SH-SY5Y (cell line): ENCODE results near the gene PSMC2.

ENCODE experiments used
- GATA2 ChIP-seq: IDR thresholded peaks from 2 replicates; pipeline ENCODE4 v1.6.1; 2011; ENCODE audit warnings: mild to moderate bottlenecking, low read depth, low read length
- GATA3 ChIP-seq: IDR thresholded peaks from 2 replicates; pipeline ENCODE4 v1.6.1; 2011; ENCODE audit warnings: low read depth, mild to moderate bottlenecking, low read length, moderate library complexity

- no peak for TF ChIP-seq GATA3
- TF ChIP-seq GATA2 = no peak
Measured at GRCh38 chr7:103380395-103381191, 33.1 kb downstream of the PSMC2 start.
